NB4 (cell line): Measurements from ENCODE around the gene CALD1.

Experiments
- DNase-seq: peaks from one replicate; pipeline ENCODE4 v3.0.0; 2010; ENCODE audit warnings: low read depth
- H3K4me3 ChIP-seq: one replicate; pipeline ENCODE4 v1.5.1; 2011; ENCODE audit warnings: mild to moderate bottlenecking, low read depth, low read length, moderate library complexity
- CTCF ChIP-seq: IDR thresholded peaks from one replicate; pipeline ENCODE4 v1.5.1; 2012; ENCODE audit warnings: low read depth, low read length
- MAX ChIP-seq: IDR thresholded peaks from 2 replicates; pipeline ENCODE4 v1.6.1; 2011; ENCODE audit warnings: low read depth, low read length
- MYC ChIP-seq: IDR thresholded peaks from 2 replicates; pipeline ENCODE4 v1.6.1; 2011; ENCODE audit warnings: low read depth, low read length
- POLR2A ChIP-seq: IDR thresholded peaks from 2 replicates; pipeline ENCODE4 v1.6.1; 2011; ENCODE audit warnings: mild to moderate bottlenecking; ENCODE audit not compliant: insufficient read length; ENCODE audit errors: extremely low read depth

Gene CALD1

DNA sequence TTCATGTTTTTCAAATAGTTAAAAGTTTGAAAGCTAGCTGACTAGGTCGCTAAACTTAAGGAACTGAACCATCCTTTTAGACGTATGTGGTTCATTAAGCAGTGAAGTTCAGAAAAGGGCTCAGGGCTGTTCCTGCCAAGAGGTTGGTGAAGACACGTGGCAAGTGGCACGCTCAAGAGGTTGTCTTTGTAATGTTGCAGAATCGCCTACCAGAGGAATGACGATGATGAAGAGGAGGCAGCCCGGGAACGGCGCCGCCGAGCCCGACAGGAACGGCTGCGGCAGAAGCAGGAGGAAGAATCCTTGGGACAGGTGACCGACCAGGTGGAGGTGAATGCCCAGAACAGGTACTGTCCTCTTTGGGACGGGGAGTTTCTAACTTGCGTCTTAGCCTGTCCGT, 149.1 kb downstream of the CALD1 start:
- no peak for DNase-seq
- H3K4me3 ChIP-seq: no peak overlapping the region
- TF ChIP-seq MYC (no peak), POLR2A (no peak), CTCF (no peak), MAX (no peak)

GRCh38 chr7:134931487-134931886, 152.1 kb downstream of the CALD1 start:
- H3K4me3 ChIP-seq: no peak overlapping the region
- no peak for DNase-seq
- TF ChIP-seq MAX (no peak), MYC (no peak), POLR2A (no peak), CTCF (no peak)

GRCh38 chr7:134932707-134933370, 153.4 kb downstream of the CALD1 start:
- TF ChIP-seq POLR2A (no peak), CTCF (no peak), MAX (no peak), MYC (no peak)
- no peak for DNase-seq
- no peak overlapping the region for H3K4me3 ChIP-seq

GRCh38 chr7:134933460-134934068, 154.1 kb downstream of the CALD1 start:
- no peak overlapping the region for H3K4me3 ChIP-seq
- DNase-seq: no peak
- no peak for TF ChIP-seq MAX
- TF ChIP-seq POLR2A: no peak
- no peak for TF ChIP-seq CTCF
- TF ChIP-seq MYC: no peak

DNA sequence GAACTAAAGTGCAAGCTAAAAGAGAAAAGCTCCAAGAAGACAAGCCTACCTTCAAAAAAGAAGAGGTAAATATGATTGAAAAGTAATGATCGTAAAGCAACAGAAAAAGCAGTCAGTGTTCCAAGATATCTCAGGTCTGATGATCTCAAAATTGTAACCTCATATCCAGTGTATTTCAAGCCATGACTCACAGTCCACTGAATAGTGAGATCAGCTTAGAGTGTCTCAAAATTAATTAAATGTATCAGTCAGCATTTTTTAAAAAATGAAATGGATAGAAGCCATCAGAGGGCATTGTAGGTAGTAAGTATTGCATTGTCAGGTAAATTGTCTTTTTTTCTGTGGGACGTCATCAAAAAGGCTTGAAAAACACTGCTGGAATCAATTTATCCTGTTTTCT, 156.3 kb downstream of the CALD1 start:
- no peak for DNase-seq
- TF ChIP-seq MAX: no peak
- TF ChIP-seq CTCF: no peak
- no peak for TF ChIP-seq MYC
- no peak for TF ChIP-seq POLR2A
- no peak overlapping the region for H3K4me3 ChIP-seq
